Measurements from ENCODE around the gene AK5.

GRCh38 chr1:77583483-77583882 lies 301.7 kb downstream of the AK5 start:
- TF ChIP-seq CTCF (conservative IDR thresholded peaks at IDR 0.05; ENCODE audit: low read depth in 2 of 2) (no peak), REST (IDR thresholded peaks at IDR 0.05; ENCODE audit: unreplicated experiment) (no peak), CREB1 (CRISPR knock-in tag; IDR thresholded peaks at IDR 0.05; ENCODE audit: low read depth) (no peak), POLR2AphosphoS5 (IDR thresholded peaks at IDR 0.05; ENCODE audit: low read depth) (no peak), EZH2phosphoT487 (IDR thresholded peaks at IDR 0.05; ENCODE audit: unreplicated experiment) (no peak), EZH2 (IDR thresholded peaks at IDR 0.05; ENCODE audit: low read depth, unreplicated experiment) (no peak)

All from GM23338 (cell line).